ENCODE measurements around the gene SH3D19.

GRCh38 chr4:151239608-151240007 is 85.8 kb downstream of the SH3D19 start:
- TF ChIP-seq, protein P1, sequence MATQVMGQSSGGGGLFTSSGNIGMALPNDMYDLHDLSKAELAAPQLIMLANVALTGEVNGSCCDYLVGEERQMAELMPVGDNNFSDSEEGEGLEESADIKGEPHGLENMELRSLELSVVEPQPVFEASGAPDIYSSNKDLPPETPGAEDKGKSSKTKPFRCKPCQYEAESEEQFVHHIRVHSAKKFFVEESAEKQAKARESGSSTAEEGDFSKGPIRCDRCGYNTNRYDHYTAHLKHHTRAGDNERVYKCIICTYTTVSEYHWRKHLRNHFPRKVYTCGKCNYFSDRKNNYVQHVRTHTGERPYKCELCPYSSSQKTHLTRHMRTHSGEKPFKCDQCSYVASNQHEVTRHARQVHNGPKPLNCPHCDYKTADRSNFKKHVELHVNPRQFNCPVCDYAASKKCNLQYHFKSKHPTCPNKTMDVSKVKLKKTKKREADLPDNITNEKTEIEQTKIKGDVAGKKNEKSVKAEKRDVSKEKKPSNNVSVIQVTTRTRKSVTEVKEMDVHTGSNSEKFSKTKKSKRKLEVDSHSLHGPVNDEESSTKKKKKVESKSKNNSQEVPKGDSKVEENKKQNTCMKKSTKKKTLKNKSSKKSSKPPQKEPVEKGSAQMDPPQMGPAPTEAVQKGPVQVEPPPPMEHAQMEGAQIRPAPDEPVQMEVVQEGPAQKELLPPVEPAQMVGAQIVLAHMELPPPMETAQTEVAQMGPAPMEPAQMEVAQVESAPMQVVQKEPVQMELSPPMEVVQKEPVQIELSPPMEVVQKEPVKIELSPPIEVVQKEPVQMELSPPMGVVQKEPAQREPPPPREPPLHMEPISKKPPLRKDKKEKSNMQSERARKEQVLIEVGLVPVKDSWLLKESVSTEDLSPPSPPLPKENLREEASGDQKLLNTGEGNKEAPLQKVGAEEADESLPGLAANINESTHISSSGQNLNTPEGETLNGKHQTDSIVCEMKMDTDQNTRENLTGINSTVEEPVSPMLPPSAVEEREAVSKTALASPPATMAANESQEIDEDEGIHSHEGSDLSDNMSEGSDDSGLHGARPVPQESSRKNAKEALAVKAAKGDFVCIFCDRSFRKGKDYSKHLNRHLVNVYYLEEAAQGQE (IDR thresholded peaks at IDR 0.05; ENCODE audit: insufficient read depth in 1 of 2, low read depth in 2 of 2, low read length in 2 of 2): no peak
- TF ChIP-seq SIN3A (IDR thresholded peaks at IDR 0.05; ENCODE audit: borderline replicate concordance, insufficient read depth, low read length): no peak
- no peak for TF ChIP-seq POLR2AphosphoS5 (IDR thresholded peaks at IDR 0.05; ENCODE audit: low read depth, low read length)
- no peak for TF ChIP-seq TAF1 (IDR thresholded peaks at IDR 0.05; ENCODE audit: borderline replicate concordance, insufficient read depth, low read length)
- no peak for TF ChIP-seq FOXP2 (optimal IDR thresholded peaks at IDR 0.05; ENCODE audit: borderline replicate concordance, extremely low read depth, extremely low read length, insufficient read depth)

Measured in PFSK-1 (cell line).